OCI-LY1 (cell line): ENCODE data around the gene FLRT1.

Experiments
- EZH2 ChIP-seq: fragments of 200-600 bp; sonication (generic), shearing (Covaris generic); IDR thresholded peaks from 2 replicates; pipeline ENCODE4 v1.8.0; 2017; ENCODE audit warnings: borderline replicate concordance, mixed run types, mild to moderate bottlenecking, antibody characterized with exemption, low read length, moderate library complexity, mixed read lengths
- TF ChIP-seq, protein P1 (sequence below): fragments of 200-600 bp; sonication (generic), shearing (Covaris generic); IDR thresholded peaks from 2 replicates; pipeline ENCODE4 v1.5.1; 2017; ENCODE audit warnings: mild to moderate bottlenecking, antibody characterized with exemption, low read length, moderate library complexity, mixed read lengths

GRCh38 chr11:64080390-64080789 is 44.7 kb downstream of the FLRT1 start:
- TF ChIP-seq, protein P1, sequence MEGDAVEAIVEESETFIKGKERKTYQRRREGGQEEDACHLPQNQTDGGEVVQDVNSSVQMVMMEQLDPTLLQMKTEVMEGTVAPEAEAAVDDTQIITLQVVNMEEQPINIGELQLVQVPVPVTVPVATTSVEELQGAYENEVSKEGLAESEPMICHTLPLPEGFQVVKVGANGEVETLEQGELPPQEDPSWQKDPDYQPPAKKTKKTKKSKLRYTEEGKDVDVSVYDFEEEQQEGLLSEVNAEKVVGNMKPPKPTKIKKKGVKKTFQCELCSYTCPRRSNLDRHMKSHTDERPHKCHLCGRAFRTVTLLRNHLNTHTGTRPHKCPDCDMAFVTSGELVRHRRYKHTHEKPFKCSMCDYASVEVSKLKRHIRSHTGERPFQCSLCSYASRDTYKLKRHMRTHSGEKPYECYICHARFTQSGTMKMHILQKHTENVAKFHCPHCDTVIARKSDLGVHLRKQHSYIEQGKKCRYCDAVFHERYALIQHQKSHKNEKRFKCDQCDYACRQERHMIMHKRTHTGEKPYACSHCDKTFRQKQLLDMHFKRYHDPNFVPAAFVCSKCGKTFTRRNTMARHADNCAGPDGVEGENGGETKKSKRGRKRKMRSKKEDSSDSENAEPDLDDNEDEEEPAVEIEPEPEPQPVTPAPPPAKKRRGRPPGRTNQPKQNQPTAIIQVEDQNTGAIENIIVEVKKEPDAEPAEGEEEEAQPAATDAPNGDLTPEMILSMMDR = no peak
- no peak for TF ChIP-seq EZH2
